ENCODE results near the gene LDLRAD4.
"Not testable (repeated sequence)": the region's sequence is repeated elsewhere in the genome, so short reads cannot be mapped to it uniquely, and the experiment has no call there.

LDLRAD4 gene

GRCh38 chr18:13638719-13639595 is 420.4 kb downstream of the LDLRAD4 start:
- no peak for DNase-seq (ENCODE audit: low read depth)

GRCh38 chr18:13640266-13640860 is 421.8 kb downstream of the LDLRAD4 start:
- DNase-seq (ENCODE audit: low read depth) = no peak

GRCh38 chr18:13641551-13642439 is 423.2 kb downstream of the LDLRAD4 start:
- no peak for DNase-seq (ENCODE audit: low read depth)

GRCh38 chr18:13642440-13642827 is 423.9 kb downstream of the LDLRAD4 start:
- no peak for DNase-seq (ENCODE audit: low read depth)

- no peak for DNase-seq (ENCODE audit: low read depth)
Measured at GRCh38 chr18:13643261-13643751, 424.7 kb downstream of the LDLRAD4 start.

- DNase-seq (ENCODE audit: low read depth) = no peak
Measured at GRCh38 chr18:13645093-13645492, 426.5 kb downstream of the LDLRAD4 start.

- DNase-seq (ENCODE audit: low read depth) = no peak
Measured at GRCh38 chr18:13646633-13647032, 428.1 kb downstream of the LDLRAD4 start.

- DNase-seq (ENCODE audit: low read depth) = no peak
Measured at GRCh38 chr18:13647761-13648160, 429.2 kb downstream of the LDLRAD4 start.

- no peak for DNase-seq (ENCODE audit: low read depth)
Measured at GRCh38 chr18:13649397-13650390, 431.1 kb downstream of the LDLRAD4 start.

- DNase-seq (ENCODE audit: low read depth) = no peak
Measured at GRCh38 chr18:13653746-13654433, 435.3 kb downstream of the LDLRAD4 start.

- no peak for DNase-seq (ENCODE audit: low read depth)
Measured at GRCh38 chr18:13657974-13658373, 439.4 kb downstream of the LDLRAD4 start.

GRCh38 chr18:13658436-13659204 is 440.1 kb downstream of the LDLRAD4 start:
- DNase-seq (ENCODE audit: low read depth) = no peak

- DNase-seq (ENCODE audit: low read depth) = no peak
Measured at GRCh38 chr18:13660510-13660909, 441.9 kb downstream of the LDLRAD4 start.

GRCh38 chr18:13661051-13661778 is 442.7 kb downstream of the LDLRAD4 start:
- DNase-seq (ENCODE audit: low read depth) = no peak

- DNase-seq (ENCODE audit: low read depth) = no peak
Measured at GRCh38 chr18:13661779-13662256, 443.3 kb downstream of the LDLRAD4 start.

GRCh38 chr18:13672657-13673056 is 454.1 kb downstream of the LDLRAD4 start:
- no peak for DNase-seq (ENCODE audit: low read depth)

GRCh38 chr18:13676471-13676870 is 457.9 kb downstream of the LDLRAD4 start:
- no peak for DNase-seq (ENCODE audit: low read depth)

- not testable (repeated sequence) for DNase-seq (ENCODE audit: low read depth)
Measured at GRCh38 chr18:13677350-13677749, 458.8 kb downstream of the LDLRAD4 start.

- no peak for DNase-seq (ENCODE audit: low read depth)
Measured at GRCh38 chr18:13680612-13681011, 462.1 kb downstream of the LDLRAD4 start.

Data from activated T-helper 1 cell treated with Interleukin-2 at 50 U/mL for 16 hours (primary cell).